Hematopoietic multipotent progenitor cell treated with erythropoietin and hydrocortisone succinate and interleukin-3 and kit ligand, for 17 days (in vitro differentiated cells): ENCODE data around the gene NUP153.

Experiments used
- DNase-seq: peaks from one replicate; pipeline ENCODE4 v3.0.0-alpha.2; 2015; ENCODE audit warnings: low spot score

Gene NUP153

GRCh38 chr6:17656644-17657043 is 50.1 kb downstream of the NUP153 start:
- peak; percentile 39 for DNase-seq

GRCh38 chr6:17656092-17656491 is 50.6 kb downstream of the NUP153 start:
- peak; percentile 81 for DNase-seq

- no peak for DNase-seq
Observed at GRCh38 chr6:17653198-17653882, 53.4 kb downstream of the NUP153 start.

- no peak for DNase-seq
Observed at GRCh38 chr6:17650656-17651309, 55.9 kb downstream of the NUP153 start.

GRCh38 chr6:17648745-17649144 is 58.0 kb downstream of the NUP153 start:
- DNase-seq = no peak

GRCh38 chr6:17640477-17640917 is 66.2 kb downstream of the NUP153 start:
- DNase-seq = no peak

- DNase-seq = no peak
Observed at GRCh38 chr6:17638212-17638715, 68.5 kb downstream of the NUP153 start.

GRCh38 chr6:17635568-17635967 is 71.2 kb downstream of the NUP153 start:
- DNase-seq = no peak

- DNase-seq = no peak
Observed at GRCh38 chr6:17633465-17634188, 73.1 kb downstream of the NUP153 start.

- no peak for DNase-seq
Observed at GRCh38 chr6:17632934-17633333, 73.8 kb downstream of the NUP153 start.

GRCh38 chr6:17630511-17631073 is 76.1 kb downstream of the NUP153 start:
- DNase-seq = no peak

GRCh38 chr6:17629824-17630510 is 76.8 kb downstream of the NUP153 start:
- no peak for DNase-seq

GRCh38 chr6:17628873-17629272 is 77.9 kb downstream of the NUP153 start:
- DNase-seq = no peak

GRCh38 chr6:17624396-17624795 is 82.3 kb downstream of the NUP153 start:
- no peak for DNase-seq

GRCh38 chr6:17622144-17622543 is 84.6 kb downstream of the NUP153 start:
- DNase-seq = no peak

GRCh38 chr6:17621003-17621402 is 85.7 kb downstream of the NUP153 start:
- DNase-seq = no peak

GRCh38 chr6:17615794-17616193 is 90.9 kb downstream of the NUP153 start:
- DNase-seq = no peak

GRCh38 chr6:17612048-17612447 is 94.7 kb downstream of the NUP153 start:
- no peak for DNase-seq

GRCh38 chr6:17610835-17611234 is 95.9 kb downstream of the NUP153 start:
- no peak for DNase-seq

GRCh38 chr6:17606606-17607005 is 100.1 kb downstream of the NUP153 start:
- DNase-seq = no peak

GRCh38 chr6:17602888-17603287 is 103.8 kb downstream of the NUP153 start:
- DNase-seq = no peak

- DNase-seq = no peak
Observed at GRCh38 chr6:17601386-17601703, 105.4 kb downstream of the NUP153 start.
